Measurements from ENCODE around the gene AGPAT2.
"Not testable (repeated sequence)": the region's sequence is repeated elsewhere in the genome, so short reads cannot be mapped to it uniquely, and the experiment has no call there.

Gene AGPAT2

DNA sequence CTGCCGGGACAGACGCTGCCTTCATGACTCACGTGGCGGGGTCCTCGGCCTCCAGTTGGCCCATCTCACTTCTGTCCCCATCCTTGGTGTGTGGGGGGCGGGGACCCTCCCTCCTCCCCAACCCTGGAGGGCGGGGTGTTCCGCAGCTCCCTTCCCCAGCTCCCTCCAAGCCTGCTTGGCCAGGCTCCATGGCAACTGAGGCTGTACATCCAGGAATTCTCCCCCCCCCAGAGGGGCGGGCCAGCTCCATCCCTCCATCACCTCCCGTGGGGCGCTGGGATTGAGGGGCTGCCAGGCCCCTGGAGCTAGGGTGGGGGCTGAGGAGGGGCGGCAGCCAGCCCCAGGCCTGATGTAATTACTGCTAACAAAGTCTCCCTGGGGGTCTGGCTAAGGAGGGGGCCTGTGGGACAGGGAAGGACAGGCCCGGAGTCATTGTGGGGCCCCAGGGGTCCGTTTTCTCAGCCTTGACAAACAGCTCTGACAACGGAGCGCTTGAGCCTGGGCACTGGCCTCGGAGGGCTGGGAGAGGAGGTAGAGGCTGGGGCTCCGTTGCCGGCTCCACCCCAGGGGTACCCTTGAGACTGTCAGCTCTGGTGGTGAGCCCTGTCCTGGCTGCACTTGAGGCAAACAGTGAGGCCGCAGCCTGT, 33.1 kb upstream of the AGPAT2 start:
- DNase-seq, result no peak

DNA sequence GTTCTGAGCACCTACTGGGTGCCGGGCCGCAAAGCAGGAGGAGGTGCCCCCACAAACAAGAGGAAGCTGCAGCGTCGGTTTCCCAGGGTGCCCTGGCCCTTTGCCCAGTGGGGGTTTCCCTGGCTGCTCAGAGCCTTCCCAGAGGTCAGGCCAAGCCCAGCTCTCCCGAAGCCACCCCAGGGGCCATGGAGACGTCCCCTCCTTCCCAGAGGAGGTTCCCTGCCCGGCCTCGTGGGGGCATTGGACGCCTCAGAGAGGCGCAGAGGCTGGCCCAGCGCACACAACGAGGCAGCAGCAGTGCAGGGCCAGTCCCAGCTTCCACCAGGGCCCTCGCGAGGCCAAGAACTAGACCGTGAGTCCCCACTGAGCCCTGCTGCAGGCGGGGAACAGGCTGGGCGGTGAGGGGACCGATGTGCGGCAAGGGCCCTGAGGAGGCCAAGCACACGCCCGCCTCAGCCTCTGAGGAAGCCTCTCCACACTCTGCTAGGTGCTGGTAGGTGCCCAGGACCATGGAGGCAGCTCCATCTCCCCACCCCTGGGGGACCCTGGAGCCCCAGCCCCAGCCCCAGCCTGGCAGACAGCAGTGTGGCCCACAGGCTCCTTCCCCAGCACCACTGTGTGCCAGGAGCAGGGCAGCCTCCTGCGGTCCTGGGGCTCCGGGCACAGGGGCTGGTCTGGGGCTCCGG, 32.1 kb upstream of the AGPAT2 start:
- DNase-seq, result no peak

DNA sequence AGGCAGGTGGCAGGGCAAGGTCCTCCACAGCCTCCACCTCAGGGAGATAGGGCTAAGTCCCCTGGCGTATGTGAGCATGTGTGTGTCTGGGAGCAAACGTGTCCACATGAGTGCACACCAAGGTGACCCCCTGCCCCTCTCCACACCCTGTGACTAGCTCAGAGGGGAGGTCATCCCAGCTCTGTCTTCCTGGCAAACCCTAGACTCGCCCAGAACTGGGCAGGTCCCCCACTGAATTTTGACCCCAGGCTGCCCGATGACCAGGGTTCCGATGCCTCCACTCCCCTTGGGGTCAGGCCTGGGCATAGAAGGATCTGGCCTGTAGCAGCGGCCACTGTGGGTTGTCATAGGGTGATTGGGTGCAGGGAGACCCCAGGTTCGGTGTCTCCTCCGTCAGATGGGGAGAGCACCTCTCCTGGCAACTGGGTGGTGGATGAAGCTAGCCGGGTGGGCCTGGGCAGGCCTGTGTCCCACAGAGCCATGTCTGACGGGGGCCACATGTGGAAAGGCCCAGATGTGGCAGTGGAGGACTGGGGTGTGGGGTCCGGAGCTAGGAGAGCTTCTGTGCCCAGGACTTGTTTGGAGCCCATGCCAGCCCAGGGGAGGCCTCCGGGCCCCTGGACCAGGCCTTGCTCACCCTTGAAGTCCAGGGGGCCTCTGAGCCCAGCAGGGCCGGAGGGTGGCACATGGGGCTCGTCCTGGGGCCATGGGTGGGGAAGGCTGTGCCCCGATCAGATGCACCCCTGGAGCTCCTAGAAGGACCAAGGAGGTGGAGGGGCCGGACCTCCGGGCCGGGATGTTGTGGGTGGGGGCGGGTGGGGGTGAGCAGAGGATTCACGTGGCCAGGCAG, 31.3 kb upstream of the AGPAT2 start:
- no peak for DNase-seq

DNA sequence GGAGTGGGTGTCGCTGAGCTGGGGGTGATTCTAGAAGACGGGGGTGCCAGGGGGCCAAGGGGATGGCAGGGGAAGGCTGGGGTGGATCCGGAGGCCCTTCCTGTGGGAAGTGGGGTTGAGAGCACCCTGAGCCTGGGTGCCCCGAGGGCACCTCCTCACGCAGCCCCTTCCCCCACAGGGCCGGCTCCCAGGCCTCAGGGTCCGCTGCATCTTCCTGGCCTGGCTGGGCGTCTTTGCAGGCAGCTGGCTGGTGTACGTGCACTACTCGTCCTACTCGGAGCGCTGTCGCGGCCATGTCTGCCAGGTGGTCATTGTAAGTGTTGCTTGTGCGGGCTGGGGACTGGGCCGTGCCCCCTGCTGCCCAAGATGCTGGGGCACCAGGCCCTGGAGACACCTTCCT, 30.1 kb upstream of the AGPAT2 start:
- DNase-seq, result no peak

DNA sequence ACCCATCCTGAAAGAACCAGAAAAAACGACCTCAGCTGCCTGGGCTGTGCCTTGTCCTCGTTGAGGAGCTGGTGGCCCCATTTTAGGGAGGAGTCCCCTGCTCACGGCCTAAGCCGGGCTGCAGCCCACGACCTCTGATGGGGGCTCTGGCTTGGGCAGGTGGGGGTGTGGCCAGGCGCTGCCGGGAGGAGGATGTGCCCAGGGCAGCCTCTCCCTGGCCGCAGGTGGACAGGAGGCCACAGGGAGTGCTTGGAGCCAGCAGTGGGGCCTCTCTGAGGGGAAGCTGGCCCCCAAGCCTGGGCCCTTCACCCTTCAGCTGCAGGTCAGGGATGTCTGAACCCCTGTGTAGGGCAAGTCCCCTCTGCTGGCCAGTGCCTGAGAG, 27.6 kb upstream of the AGPAT2 start:
- no peak for DNase-seq

DNA sequence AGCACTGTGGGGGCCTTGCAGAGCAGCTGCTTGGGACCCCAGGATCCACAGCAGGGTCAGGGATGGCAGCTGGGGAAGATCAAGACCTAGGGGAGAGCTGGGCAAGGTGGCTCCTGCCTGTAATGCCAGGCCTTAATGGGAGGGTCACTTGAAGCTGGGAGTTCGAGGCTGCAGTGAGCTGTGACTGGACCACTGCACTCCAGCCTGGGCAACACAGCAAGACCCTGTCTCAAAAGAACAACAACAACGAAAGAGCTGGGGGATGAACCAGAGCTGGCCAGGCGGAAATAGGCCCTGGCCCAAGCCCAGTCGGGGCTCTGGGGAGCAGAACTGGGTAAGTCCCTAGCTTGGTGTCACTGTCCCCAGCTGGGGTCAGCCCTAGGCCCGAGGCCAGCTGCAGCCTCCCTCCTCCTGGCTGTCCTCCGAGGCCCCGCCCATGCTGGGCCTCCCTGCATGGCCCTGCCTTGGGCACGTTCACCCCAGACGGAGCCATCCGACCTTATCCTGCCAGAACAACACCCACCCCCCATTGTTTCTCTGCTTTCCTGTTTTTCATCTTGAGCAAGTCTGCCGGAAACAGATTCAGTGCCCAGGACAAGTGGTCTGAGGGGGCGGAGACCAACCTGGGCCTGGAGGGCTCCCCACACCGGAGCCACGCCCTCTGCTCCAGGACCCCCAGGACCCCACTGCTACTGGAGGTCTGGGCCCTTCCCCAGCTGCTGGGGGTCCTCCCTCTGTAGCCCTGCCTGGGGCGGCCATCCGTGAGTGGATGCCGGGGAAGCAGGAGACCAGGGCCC, 27.0 kb upstream of the AGPAT2 start:
- no peak for DNase-seq

DNA sequence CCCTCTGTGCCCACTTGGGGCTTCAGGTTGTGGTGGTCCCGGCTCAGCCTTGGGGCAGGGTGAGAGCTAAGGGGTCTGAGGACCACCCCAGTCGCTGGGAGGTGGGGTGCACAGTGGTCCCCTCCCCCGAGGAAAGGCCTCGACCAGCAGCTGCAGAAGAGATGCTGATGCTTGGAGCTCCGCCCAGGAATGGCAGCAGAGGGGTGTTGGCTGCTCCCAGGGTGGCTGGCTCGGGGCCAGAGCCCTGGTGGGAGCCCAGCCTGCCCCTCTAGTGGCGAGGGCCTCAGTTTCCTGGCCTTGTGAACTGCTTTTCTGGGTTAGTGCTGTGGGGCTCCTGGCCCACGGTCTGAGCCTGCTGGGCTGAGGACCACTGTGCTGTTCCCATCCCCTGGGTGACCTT, 26.3 kb upstream of the AGPAT2 start:
- no peak for DNase-seq

DNA sequence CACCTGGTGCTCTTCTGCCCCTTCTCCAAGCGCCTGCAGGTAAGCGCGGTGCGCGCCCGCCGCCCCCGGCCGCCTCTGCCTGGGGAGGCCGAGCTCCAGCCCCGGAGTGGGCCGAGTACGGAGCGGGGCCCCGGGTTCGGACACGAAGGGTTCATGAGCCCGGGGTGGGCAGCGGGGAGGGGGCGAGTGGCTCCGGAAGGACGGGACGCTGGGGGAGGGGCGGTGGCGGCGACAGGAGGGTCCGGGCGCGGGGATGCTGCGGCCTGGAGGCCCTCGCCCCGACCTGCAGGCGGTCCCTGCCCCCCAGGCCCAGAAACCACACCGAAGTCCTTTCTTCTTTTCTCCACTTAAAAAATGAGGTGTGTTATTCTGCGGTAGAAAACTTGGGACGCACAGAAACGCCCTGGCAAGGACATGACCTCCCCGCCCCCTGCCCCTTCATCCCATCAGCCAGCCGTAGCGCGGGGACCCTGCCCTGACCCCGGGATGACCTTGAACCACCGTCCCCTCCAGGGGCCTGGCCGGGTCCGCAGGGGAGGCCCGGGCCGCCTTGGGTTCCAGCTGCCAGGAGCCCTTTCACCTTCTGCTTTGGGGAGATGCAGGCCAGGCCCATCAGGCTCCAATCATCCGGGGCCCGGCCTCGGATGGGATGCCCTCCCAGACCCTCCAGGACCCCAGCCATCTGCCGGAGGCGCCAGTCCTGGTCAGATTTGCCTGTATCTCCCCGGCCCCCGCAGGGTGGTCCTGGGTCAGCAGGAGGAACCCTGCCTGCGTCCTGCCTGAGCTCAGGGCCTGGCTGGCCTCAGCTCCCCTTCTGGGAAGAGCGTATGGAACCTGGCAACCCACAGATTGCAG, 25.7 kb upstream of the AGPAT2 start:
- DNase-seq, result no peak

DNA sequence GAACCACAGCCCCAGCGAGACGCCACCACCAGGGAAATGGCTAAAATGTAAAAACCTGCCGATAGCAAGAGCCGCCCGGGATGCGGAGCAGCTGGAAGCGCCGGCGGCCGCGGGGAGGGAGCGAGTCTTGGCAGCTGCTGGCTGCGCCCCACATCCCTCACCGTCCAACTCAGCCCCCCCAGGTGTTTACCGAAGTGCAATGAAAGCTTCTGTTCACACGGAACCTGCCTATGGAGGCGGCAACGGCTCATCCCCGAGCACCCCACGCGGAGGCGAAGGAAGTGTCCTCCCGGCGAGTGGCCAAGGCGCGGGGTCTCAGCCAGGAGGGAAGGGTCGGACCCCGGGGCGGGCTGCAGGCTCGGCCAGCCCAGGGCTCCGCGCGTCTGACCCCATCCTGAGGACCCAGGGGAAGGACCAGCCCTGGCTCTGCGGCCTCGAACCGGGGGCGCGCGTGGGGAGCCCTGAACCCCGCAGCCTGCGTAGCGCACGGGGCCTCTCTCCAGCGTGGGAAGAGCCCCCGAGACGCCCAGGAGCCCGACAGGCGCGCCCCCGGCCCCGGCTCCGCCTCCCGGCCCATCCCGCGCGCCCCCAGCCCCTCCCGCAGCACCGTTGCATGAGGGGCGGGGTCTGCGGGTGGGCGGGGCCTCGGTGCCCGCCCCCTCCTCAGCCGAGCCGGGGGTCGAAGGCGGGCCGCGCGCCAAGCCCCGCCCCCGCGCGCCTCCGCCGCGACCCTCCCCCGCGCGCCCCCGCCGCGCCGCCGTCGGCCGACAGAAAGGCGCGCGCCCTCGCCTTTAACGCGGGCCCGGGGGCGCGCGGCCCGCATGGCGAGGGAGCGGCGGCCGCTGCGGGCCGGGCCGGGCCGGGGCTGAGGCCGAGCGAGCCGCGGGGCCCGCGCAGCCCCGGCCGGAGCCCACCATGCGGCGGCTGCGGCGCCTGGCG, 24.8 kb upstream of the AGPAT2 start, which contains the start of gene DIPK1B:
Gene DIPK1B (plus strand): TSS at position 822 of the 939 bp plus-strand sequence. CDS start 94 bp downstream, at position 916.
- no peak for DNase-seq

DNA sequence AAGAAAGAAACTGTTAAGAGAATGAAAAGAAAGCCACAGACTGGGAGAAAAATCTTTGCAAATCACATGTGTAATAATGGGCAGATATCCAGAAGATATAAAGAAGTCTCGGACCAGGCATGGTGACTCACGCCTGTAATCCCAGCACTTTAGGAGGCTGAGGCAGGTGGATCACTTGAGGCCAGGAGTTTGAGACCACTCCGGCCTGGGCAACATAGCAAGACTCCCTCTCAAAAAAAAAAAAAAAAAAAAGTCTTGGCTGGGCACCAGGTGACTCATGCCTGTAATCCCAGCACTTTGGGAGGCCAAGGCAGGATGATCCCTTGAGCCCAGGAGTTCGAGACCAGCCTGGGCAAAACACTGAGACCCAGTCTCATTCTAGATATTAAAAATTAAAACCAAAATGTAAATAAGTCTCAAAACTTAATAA, 24.0 kb upstream of the AGPAT2 start:
- not testable (repeated sequence) for DNase-seq

DNA sequence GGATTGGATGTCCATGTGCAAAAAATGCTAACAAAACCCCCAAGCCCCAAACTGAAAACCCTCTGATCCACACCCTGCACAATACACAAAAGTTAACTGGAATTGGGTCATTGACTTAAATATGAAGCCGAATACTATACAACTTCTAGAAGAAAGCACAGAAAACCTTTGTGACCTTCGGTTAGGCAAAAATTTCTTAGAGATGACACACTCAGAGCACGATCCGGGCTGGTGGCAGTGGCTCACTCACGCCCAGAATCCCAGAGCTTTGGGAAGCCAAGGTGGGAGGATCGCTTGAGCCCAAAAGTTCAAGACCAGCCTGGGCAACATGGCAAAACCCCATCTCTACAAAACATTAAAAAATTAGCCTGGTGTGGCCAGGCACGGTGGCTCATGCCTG, 23.3 kb upstream of the AGPAT2 start:
- no peak for DNase-seq

DNA sequence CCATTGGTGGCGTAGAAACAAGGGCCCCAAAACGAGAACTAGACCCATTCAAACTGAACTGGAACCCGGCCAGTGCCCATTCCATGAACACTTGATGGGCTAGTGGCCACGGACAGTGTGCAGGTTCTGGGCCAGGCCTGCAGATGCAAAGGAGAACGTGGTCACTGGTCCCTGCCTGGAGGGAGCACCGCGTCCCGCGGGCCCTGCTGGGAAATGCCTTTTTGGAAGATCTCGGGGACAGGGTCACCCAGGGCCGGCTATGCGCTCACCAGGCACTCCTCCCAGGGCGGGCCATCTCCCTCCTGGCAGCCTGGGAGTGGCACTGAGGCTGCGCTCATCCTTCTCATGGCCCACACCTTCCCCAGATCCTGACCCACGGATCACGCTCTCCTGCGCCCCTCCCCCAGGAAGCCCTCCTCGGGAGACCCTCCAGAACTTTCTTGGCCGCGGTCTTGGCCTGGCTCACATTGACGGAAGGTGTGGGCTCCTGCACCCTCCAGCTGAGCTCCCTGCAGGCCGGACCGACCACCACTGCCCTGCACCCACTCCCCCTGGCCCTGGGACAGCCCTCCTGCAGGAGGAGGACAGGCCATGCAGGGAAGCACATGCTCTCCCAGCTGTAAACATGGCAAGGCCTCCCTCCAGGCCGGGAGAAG, 22.3 kb upstream of the AGPAT2 start:
- no peak for DNase-seq

DNA sequence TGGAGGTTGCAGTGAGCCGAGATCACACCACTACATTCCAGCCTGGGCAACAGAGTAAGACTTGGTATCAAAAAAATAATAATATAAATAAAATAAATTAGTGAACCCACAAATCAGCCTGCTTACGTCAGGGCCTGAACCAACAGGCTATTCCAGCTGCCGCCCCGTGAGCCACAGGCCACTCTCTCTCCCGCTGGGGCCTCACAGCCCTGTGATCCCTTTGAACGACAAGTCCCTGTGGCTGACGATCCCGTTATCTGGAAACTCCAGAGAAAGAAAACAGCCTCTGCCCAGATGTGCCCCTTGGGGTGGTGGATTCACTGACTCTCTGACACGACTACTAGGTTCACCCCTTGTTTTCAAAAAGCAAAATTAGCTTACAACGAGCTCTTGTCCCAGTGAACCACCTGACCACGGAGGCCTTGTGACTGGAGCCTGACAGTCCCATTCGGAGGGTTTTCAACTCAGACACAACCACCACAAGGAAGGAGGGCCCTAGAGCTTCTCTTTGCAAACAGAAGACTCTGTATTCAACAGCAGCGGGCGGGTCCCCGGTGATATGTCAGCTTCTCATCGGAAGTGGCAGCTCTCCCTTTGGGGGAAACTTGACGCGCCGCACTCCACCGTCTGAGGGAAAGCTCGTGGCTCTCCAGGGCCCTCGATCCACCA, 20.7 kb upstream of the AGPAT2 start:
- no peak for DNase-seq

DNA sequence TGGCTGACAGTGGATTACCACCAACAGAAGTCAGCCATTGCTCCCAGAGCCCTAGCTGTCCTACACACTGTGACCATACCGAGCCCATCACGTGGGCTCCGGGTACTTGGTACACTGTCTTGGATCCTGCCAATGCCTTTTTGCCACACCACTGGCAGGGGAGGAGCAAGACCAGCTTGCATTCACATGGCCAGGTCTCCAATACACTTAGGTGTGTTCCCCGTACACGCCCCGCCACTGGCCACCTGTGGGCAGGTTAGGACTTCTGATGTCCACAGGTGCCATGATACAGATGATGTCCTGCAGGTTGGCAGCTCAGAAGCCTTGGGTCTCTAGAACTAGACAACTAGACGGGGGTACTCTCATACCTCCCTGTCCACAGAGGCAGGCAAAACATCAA, 19.8 kb upstream of the AGPAT2 start:
- no peak for DNase-seq

DNA sequence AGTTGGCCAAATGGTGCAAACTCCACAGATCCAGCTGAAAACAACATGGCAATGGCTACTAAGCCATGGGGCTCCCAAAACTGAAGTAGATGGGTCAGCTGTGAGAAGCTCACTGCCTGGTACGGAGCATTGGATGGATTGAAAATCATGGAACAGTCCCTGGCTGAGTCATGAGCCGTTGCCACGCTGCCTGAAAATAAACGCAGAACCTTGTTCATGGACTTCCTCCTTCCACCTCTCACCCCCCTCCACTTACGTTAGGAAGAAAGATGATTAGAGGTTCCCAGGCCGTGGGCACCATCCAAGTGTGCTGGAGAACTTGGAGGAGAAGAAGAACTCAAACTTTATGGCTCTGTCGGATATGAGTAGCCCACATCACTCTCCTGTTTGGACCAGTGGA, 18.3 kb upstream of the AGPAT2 start:
- DNase-seq, result no peak

DNA sequence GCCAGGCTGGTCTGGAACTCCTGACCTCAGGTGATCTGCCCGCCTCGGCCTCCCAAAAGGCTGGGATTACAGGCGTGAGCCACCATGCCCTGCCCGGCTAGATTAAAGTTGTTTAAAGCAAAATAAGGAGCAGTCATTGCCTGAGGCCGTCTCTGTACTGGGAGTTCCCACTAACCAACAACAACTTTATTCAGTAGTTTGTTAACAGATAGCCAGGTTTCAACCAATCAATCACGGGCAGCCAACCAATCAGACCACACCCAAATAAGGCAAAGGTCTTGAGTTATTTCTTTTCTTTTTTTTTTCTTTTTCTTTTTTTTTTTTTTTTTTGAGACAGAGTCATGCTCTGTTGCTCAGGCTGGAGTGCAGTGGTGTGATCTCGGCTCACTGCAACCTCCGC, 17.5 kb upstream of the AGPAT2 start:
- DNase-seq, result not testable (repeated sequence)

DNA sequence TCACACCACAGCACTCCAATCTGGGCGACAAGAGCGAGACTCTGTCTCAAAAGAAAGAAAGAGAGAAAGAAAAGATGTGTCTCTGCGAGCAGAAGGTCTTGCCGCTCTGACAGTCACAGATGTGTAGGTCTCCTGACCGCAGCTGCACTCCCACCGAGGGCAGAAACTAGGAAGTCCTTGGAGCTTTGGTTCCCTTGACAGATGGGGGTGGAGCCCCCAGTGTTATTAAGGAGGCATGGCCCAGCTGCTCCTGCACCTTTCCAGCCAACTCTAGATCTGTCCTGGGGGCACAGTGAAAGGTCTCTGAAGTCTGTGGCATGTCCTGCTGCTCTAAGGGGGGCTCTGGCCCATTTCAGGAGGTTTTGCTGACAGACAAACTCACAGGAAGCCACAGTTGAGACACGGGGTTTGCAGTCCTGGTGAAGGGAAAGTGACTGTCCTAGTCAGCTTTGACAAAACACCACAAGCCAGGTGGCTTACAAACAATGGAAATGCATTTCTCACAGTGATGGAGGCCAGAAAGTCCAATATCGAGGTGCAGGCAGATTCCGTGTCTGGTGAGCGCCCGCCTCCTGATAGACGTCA, 16.1 kb upstream of the AGPAT2 start:
- DNase-seq, result no peak

DNA sequence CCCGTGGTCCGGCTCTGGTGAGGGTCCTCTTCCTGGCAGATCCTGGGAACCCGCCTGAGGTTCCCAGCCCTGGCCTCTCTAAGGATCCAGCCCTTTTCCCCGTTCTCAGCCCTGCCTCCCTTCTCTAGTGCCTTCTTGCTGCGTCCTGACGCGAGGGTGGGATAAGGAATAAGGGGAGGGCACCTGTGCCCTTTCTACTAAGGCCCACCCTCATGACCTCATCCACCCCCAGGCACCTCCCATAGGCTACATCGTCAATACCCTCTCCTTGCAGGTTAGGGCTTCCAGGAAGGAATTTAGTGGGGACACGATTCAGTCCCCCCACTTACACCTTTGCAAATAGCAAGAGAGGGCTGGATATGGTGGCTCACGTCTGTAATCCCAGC, 14.4 kb upstream of the AGPAT2 start:
- DNase-seq, result no peak

DNA sequence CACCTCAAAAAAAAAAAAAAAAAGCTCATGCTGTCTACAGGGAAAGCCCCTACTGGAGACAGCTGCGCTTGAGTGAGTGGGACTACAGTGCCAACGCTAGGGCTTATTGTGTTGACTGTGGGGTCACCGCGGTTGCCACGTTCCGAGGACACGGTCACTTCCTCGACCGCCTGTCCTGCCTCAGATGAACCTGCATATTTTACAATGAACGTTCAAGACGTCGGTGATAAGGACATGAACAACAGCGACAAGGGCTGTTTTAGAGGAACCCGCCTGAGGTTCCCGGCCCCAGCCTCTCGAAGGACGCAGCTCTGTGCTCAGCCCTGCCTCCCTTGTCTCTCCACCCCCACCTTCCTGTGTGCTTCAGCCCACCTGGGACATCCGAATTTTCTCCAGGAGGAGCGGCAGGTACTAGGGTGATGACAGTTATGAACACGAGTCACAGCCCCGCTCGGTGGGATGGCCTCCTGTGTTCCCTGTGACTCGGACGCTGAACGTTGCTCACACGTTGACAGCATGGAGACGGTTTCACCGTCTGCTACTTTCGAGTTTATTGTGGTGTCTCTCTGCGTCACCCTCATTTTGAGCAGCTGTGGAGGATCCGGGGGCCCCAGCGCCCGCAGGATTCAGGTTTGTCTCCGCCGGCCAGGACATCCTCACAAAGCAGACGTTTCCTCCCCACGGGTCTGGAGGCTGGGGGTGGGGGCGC, 13.9 kb upstream of the AGPAT2 start:
- DNase-seq, result peak; percentile 22 to 34 (median 28)

All from activated naive CD4-positive, alpha-beta T cell (primary cell).